Fibroblast of the aortic adventitia (primary cell): ENCODE data around the gene PLOD3. TPM values are rescaled to one million over a fixed set of nuclear protein-coding genes. Genes with fewer than 3 reads are reported as not detected.

Experiments used
- DNase-seq: peaks from one replicate; pipeline ENCODE4 v3.0.0-alpha.2; 2010; ENCODE audit warnings: low read depth
- H3K4me3 ChIP-seq: 2 replicates; pipeline ENCODE4 v1.5.1; 2011; ENCODE audit warnings: low read depth, mild to moderate bottlenecking, control low read depth, low read length, moderate library complexity
- CTCF ChIP-seq: IDR thresholded peaks from 2 replicates; pipeline ENCODE4 v1.5.1; 2011; ENCODE audit warnings: mild to moderate bottlenecking, low read length, control low read depth, inconsistent platforms; ENCODE audit not compliant: insufficient read depth
- total RNA-seq: library from RNA; depleted of rRNA; stranded (reverse); fragments of >200 nt; gene quantifications from 2 replicates; pipeline ENCODE4 v1.2.3, GENCODE V29; 2012; ENCODE audit warnings: low replicate concordance

The PLOD3 gene
- total RNA-seq, 1 donor: 45.5 TPM

- H3K4me3 ChIP-seq: no peak overlapping the region
- no peak for DNase-seq
- no peak for TF ChIP-seq CTCF
These were observed 19.0 kb upstream of the PLOD3 start for GRCh38 chr7:101236292-101236835.

- no peak for DNase-seq
- no peak overlapping the region for H3K4me3 ChIP-seq
- TF ChIP-seq CTCF: no peak
These were observed 18.1 kb upstream of the PLOD3 start for GRCh38 chr7:101235522-101235921.

GRCh38 chr7:101235050-101235449 lies 17.7 kb upstream of the PLOD3 start:
- H3K4me3 ChIP-seq: no peak overlapping the region
- peak; percentile 18 for TF ChIP-seq CTCF
- peak; percentile 6 for DNase-seq

GRCh38 chr7:101234636-101235035 lies 17.3 kb upstream of the PLOD3 start:
- H3K4me3 ChIP-seq: no peak overlapping the region
- no peak for TF ChIP-seq CTCF
- DNase-seq: no peak

- no peak overlapping the region for H3K4me3 ChIP-seq
- DNase-seq: no peak
- TF ChIP-seq CTCF: no peak
These were observed 16.6 kb upstream of the PLOD3 start for GRCh38 chr7:101233907-101234547.

- TF ChIP-seq CTCF: no peak
- no peak overlapping the region for H3K4me3 ChIP-seq
- no peak for DNase-seq
These were observed 14.9 kb upstream of the PLOD3 start for GRCh38 chr7:101232141-101232850.

- no peak overlapping the region for H3K4me3 ChIP-seq
- no peak for TF ChIP-seq CTCF
- no peak for DNase-seq
These were observed 14.3 kb upstream of the PLOD3 start for GRCh38 chr7:101231644-101232043.
